ENCODE results near the gene ADCY6.

The ADCY6 gene

DNA sequence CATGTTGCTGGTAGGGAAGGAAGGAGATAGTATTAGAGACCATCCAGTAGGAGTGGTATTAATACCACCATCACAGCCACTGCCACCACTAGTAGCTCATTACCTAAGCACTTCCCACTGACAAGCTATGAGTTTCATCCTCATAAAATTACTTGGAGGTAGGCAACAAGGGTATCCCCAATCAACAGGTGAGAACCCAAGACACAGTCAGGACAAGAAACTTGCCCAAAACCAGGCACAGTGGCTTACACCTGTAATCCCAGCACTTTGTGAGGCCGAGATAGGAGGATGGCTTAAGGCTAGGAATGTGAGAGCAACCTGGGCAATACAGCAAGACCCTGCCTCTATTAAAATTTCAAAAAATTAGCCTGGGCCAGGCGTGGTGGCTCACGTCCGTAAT is 5.5 kb downstream of the ADCY6 start:
- DNase-seq (ENCODE audit: low read depth) = no peak

DNA sequence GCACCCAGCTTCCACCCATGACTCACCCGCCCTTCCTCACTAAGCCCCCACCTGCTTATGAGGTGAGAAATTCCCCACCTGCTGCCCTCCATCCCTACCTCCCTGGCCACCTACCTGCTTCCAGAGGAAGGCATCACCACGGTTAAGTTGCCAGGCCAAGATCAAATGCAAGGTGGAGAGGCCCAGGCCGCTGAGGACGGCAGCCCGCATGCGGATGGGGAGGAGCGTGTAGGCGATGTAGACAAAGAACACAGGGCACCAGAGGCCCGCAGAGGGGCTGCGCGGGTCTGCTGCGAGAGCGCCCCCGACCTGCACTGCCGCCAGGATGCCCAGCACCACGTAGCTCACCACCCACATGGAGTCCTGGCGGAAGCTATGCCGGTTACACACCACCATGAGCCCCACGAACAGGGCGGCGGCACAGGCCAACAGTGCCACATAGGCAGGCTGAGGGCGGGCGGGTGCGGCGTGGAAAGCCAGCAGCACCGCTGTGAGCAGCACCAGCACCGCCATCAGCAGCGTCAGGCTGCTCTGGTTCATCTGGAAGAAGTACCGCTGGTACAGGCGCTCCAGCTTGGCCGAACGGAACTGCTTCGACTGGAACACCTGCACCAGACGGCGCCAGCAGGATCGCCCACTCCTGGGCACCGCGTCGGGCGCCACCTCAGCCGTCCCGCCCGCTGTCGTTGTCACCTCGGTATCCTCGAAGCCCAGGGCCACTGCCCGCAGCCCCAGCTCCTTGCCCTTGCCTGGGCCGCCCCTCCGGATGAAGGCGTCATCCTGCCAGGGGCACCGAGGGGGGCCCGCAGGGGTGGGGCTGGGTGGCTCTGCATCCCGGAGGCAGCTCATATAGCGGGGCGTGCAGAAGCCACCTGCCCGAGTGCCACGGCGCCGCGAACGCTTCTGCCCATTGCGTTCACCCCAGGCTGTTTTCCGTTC is 6.2 kb downstream of the ADCY6 start:
- DNase-seq (ENCODE audit: low read depth) = no peak

DNA sequence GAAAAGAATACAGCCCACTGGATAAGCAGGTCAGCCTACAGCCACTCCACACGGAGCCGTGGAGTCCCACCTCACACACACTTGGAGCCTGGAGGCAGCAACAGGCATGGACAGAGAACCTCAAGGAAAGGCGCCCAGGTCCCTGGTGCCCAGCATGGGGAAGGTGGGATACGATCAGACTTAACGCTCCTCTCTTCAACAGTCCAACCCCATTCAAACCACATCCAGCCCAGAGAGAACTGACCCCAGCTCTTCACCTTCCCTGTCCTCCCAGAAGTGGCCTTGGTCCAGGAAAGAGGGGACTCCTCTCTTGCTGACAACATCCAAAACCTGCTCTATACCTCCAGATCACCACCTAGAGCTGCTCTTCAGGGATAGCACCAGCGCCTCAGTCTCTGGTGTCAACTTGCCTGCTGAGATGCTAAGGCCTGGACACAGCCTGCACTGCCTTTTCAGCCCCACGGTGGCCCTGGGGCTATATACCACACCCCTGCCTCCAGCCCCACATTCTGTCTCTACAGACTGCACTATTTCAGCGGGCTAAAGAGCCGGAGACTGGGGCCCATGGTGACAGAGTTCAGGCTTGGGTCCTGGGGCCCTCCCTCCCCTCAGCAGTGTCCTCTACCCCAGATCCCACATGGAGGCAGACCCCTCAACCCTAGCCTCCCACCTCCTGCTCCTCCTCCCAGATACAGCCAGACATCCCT is 7.0 kb downstream of the ADCY6 start:
- DNase-seq (ENCODE audit: low read depth) = no peak

DNA sequence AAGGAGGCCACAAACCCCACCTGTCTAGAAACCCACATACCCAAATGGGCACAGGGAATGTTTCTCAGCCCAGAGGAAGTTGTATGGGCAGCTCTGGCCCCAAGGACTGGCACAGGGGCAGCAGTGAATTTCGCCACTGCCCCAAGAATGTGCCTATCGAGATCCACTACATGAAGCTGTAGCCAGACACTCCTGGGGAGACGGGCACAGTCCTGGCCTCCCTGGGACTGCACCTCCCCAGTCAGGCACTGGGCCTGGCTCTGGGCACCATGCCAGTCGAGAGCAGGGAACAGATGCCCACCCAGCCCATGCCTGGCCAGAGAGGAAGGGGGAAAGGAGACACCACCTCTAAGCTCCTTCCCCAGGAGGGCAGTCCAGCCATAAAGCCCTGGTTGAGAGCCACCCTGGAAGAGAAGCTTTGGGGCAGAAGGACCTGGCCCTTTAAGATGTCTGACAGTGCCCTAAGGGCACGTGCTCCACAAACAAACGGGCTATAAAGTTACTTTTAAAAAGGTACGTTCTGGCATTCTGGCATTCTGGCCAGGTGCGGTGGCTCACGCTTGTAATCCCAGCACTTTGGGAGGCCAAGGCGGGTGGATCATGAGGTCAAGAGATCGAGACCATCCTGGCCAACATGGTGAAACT is 8.4 kb downstream of the ADCY6 start:
- DNase-seq (ENCODE audit: low read depth) = no peak

DNA sequence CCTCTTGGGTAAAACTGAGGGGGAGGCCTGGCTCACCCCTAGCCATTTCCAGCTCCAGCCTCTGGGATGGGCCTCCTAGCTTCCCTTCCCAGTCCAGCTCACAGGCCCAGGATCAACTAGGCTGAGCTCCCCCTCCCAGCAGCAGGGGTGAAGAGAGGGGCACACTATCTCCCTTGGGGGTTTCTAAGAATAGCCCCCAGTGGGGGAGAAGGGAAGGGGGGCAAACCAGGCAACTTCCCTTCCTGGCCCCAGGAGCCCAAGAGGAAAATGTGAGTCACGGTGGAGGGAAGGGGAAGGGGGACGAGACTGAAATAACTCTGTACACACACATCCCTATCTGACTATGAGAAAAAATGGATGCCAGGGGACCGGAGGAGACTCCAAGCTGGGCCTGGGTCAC is 9.0 kb downstream of the ADCY6 start:
- DNase-seq (ENCODE audit: low read depth) = no peak

DNA sequence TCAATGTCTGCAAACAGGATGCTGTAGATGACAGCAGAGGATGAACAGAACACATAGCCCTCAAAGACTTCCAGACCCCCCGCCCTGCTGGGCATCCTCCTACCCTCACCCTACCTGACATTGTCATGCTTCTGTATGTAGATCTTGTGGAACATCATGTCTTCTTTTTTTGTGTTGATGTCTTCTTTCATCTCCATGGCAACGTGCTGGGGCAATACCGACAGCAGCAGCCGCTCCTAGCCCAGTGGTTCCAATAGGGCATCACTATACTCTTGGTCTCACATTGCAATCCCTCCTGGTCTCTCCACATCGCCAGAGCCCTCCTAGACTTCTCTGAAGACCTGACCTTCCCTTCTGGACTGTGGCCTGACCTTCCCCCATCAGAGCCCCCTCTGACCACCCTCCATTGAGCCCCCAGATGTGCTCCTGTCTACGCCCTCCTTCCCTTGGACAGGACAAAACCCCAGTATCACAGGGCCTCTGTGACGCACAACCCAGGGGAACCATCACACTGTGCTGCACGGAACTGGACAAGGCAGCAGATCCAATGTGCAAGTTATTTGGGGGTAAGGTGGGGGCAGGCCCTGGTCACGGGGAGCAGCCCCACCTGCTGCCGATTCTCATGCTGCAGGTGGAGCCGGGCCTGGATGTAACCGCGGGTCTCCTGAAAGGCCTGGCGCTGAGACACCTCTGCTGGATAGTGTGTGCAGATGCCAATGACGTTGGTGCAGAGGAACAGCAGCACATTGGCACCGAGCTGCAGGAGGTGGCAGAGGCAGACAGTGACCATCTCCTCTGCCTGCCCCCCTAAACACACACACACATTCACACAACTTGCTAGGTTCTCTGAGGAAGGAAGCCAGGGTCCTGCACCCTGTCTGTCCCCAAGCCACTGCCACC is 11.1 kb downstream of the ADCY6 start:
- DNase-seq (ENCODE audit: low read depth) = no peak

DNA sequence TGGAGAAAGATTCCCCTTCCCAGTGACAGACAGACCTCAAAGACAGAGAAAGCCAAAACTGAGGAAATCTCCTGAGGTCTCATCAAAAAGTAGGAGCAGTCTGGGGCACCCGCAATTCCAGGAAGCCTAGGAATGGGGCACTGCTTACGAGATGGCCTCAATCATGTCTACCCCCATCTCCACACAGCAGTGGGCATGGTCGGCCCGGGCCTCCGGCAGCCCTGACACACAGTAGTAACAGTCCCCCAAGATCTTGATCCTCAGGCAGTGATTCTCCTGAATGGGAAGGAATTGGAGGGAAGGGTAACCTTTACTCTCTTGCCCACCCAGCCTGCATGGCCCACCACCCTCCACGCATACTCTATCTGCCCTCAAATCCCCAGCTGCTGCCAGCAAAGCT is 11.9 kb downstream of the ADCY6 start:
- DNase-seq (ENCODE audit: low read depth) = no peak

DNA sequence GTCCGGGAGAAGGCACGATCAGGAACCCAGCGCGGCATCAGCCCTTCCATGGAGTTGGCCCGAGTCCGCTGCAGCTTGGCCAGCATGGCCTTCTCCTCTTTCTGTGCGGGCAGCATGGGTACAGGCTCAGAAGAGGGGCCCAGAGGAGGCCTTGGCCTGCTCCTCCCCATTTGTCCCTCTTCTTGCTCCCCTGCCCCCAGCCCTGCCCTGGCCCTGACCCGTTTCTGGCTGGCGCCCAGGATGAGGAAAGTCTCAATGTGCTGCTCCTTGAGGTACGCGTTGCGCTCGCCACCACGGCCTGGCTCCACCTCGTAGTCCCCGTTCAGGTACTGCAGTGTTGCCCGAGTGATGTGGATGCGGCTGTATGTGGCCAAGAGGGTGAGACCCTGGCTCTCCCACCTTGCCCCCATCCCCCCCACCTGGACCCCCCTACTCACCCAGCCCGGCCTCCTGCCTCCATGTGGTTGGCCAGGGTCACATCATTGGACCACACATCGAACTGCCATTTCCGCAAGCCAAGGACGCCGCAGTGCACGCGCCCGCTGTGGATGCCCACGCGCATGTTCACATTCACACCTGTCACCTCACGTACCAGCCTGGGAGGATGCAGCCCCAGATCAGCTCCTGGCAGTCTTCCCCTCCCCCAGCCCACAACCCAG is 12.8 kb downstream of the ADCY6 start:
- no peak for DNase-seq (ENCODE audit: low read depth)

DNA sequence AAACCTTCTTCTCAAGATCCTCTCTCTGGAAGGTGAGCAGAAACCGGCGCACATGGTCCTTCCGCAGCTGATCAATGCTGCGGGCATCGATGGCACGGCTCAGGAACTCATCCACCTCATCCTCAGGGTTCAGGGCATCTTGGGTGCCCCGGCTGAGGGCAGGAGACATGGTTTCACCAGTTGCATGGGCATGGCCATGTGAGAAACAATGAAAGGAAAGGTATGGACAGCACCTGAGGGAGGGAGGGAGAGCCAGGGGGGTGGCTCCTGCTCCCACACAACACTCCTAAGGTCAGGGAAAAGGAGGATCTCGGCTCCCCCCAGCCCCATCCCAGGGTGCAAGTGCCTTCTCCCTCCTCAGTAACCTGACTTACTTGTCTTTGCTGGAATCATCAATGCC is 13.6 kb downstream of the ADCY6 start:
- no peak for DNase-seq (ENCODE audit: low read depth)

DNA sequence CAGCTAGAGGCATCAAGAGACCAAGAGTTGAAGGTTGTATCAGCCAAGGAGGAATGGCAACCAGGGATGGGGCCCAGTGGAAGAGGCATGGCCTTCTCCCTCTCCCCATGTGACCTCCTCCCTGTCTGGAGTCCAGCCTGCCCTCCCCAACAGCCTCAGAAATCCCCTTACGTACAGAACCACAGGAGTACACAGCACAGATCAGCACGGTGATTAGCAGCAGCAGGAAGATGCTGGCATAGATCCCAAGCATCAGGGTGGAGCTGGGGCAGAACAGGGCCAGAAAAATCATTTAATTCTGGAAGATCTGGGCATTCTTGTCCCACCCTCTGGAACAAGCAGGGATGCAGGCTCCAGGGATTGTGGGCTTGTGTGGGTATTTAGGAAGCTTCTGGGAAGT is 14.4 kb downstream of the ADCY6 start:
- DNase-seq (ENCODE audit: low read depth) = no peak

DNA sequence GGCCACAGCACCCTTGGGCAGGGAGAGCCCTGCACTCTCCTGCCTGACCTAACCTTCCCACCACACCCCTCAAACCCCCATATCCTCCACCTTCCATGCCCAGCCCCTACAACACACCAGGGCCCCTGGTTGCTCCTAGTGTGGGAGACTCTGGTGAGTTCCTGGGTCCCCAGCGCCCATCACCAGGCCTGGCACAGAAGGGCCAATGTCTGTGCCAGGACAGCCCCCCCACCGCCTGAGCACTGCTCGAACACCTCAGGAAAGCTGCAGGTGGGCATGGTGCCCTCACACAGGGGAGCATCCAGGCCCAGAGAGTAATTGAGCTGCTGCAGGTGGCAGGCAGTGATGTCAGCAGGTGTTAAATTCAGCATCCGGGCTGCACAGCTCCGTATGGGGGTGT is 15.2 kb downstream of the ADCY6 start:
- no peak for DNase-seq (ENCODE audit: low read depth)

DNA sequence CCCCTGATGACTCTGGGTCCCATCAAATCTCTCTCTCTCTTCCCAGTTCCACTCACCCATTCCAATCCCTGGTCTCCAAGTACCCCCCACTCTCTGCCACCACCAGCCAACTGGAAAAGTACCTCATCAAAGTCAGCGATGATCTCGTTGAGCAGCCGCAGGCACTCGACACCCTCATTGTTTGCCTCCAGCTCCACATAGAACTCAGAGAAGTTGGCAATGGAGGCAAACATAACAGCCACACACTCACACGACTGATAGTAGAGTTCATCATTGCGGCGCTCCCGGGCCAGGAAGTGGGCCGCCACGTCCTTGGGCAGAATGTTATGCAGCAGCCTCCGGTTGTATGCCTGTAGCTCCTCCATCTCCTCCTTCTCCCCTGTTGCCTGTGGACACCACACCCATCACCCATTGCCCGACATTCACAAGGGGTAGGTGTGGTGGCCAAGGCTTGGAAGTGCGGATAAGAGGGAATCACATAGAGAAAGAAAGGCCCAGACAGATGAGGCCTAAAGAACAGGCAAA is 17.2 kb downstream of the ADCY6 start:
- no peak for DNase-seq (ENCODE audit: low read depth)

DNA sequence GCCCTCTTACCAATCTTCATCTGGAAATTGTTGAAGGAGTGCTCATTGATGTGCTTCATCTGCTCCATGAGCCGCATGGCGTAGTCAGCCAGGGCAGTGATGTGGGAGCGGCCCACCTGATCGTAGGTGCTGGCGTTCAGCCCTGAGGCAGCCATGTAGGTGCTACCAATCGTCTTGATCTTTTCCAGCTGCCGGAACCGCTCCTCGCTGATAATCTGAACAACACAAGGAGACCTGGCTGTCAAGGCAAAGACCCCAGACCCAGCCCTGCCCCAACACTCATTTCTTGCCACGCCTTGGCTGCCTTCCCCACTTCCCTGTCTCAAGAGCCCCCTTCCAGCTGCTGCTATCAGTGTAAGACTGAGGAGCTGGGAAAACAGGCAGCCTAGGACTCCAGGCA is 18.1 kb downstream of the ADCY6 start:
- no peak for DNase-seq (ENCODE audit: low read depth)

DNA sequence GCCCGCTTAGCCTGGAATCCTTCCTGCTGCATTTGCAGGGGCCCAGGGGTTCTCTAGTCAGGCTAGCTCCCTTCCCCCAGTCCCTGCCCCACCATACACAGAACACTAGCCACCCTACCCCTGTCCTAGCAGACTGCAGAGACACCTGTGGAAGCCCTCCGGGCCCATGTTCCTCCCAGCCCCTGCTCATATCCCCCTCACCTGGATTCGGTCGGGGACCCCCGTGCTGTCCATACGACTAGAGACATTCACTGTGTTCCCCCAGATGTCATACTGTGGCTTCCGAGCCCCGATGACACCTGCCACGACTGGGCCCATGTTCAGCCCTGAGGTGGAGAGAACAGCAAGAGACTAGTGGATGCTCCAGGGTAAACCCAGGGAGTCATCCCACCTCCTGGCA is 20.2 kb downstream of the ADCY6 start:
- DNase-seq (ENCODE audit: low read depth) = no peak

DNA sequence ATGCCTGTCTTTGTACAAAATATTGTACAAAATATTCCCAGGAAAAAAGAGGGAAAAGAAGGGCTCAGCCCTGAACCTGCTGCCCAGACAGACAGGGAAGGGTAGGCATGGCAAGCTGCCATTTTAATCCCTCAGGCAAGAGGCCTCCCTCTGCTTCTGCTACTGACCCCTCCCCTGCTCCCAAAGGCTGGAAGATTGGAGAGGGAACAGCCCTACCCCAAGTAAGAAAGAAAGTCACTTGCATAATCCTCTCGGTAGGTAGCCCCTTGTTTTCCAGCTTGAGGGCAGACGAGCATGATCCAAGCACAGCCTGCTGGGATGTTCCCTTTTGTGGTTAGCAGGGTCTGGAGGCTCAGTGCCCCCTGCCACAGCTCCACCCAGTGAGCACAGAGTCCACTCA is 20.7 kb downstream of the ADCY6 start:
- DNase-seq (ENCODE audit: low read depth) = no peak

DNA sequence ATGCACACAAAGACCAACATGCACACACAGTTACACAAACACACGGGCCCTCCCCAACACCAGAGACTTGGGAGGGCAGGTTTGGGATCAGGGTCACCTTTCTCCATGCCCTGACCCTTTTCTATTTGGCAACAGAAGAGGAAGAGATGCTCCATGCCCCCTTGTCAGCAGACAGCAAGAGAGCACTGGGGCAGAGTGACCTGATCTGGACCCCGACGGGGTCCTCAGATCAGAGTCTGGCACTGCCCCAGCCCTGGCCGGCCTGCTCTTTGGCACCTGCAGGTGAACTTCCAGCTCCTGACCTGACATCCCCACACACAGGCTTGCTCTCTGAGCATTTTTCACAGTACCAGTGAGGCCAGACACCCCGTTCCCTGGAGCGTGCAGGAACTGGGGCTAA is 21.4 kb downstream of the ADCY6 start:
- no peak for DNase-seq (ENCODE audit: low read depth)

DNA sequence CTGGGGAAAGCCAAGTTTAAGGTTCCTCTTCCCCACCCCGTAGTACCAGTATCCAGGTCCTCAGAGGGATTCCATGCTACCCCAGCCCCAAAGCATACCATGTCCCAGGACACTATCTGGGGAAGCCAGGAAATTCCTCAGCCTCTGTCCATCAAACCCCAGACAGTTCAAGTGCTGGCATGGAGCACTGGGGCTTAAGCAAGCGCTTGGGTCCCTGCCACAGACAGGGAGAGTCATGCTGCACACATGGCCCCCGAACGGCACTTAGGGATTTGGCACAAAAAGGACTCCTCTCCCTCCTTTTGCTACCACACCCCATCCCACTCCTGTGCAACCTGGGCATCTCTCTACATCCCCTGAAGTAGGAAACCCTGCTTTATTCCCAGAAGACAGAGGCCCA is 21.8 kb downstream of the ADCY6 start:
- DNase-seq (ENCODE audit: low read depth) = no peak

DNA sequence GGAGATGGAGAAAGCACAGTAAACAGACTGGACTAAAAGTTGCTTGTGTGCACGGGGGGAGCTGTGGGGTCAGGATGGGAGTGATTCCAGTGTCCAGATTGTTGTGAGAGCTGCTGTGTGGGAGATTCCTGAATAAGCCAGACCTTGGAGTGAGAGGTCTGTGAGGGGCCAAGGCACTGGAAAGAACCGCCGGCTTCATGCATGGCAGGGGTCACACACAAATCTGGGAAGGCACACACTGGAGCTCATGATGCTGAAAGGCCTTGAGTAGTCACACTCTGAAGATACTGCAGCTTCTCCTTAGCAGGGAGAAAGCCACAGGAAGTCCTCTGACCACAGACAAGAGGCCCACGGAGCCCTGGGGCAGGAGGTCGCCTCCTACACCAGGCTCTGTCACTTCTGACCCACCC is 23.1 kb downstream of the ADCY6 start:
- no peak for DNase-seq (ENCODE audit: low read depth)

DNA sequence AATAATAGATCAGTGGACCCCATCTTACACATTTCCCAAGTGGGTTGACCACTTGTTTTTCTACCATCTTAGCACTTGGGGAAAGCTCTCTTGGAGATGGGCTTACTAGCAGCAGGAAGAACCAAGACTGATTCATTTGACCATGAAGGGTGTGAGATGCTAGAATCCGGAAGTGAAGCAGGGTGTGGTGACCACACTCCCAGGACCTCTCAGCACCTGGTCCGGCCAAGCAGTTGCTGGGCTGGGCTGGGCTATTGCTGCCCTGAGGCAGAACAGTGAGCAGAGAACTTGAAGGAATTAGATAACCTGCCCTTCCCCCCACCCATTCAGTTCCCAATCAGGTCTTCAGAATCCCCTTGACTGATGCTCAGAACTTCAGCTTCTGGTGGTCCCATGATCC is 24.4 kb downstream of the ADCY6 start:
- no peak for DNase-seq (ENCODE audit: low read depth)

DNA sequence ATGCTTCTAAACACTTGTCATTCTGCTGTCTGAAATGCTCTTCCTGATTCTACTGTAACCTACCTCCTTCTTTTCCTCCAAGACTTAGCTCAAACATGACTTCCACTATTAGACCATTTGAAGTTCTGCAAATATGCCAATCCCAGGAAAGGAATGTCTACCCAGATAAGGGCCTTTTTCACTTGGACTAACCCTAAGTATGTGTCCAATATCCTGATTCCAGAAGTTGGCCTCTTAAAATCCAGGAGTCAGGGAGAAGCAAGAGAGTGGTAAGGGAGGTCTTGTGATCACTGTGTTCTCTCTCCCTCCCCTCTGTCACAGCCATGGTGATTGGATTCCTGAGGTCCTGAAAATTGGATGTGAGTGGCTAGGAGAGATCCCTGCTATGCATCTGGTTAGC is 30.2 kb downstream of the ADCY6 start:
- no peak for DNase-seq (ENCODE audit: low read depth)

DNA sequence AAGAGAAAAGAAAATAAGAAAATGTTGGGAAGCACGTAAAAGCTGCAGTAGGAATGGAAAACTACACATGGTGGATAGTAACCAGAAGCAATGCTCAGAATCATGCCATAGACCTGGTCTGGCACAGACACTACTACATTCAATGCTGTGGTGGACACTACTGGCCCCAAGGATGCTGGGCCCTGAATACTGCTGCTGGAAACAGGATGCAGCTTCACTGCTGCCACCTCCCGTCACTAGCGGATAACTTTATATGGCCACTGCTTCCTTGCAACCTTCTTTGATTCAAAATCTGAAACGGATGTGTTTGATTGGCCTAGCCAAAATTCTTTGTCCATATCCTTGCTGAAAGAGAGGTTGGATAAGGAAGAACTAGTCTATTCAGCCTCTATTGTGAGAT is 30.7 kb downstream of the ADCY6 start:
- DNase-seq (ENCODE audit: low read depth) = no peak
